Cardiac septum (tissue), 1 donor: ENCODE measurements around the gene ERC1. TPM values are rescaled to one million over a fixed set of nuclear protein-coding genes. Genes with fewer than 3 reads are reported as not detected.
A peak's percentile ranks its signal among the peaks of the same experiment; 100 is the strongest.
"Not testable (repeated sequence)": the region's sequence is repeated elsewhere in the genome, so short reads cannot be mapped to it uniquely, and the experiment has no call there.

Experiments
- DNase-seq: peaks from one replicate; pipeline ENCODE4 v3.0.0-alpha.2; 2020; ENCODE audit warnings: low spot score
- intact Hi-C: fragments of 100-400 bp; cut with DNase I; formaldehyde crosslinking; loops from one replicate; pipeline ENCODE4 v1.14.0; 2022
- total RNA-seq: library from RNA; stranded (reverse); fragmentation: NEBNext Ultra II Directional; extraction: Animal tissue kit (Norgen Biotek cat#: 25700); gene quantifications from one replicate; pipeline ENCODE4 v1.2.1, GENCODE V29; 2021
- donor health status: DM: no; HTN: no; CAD: no.

Gene ERC1
- total RNA-seq, 1 donor from 2014 or later = 56.9 TPM

- DNase-seq = no peak
- intact Hi-C loops = no loop called here
Measured at GRCh38 chr12:1322821-1323220, 331.8 kb downstream of the ERC1 start.

- intact Hi-C loops = no loop called here
- DNase-seq = no peak
Measured at GRCh38 chr12:1324099-1324498, 333.1 kb downstream of the ERC1 start.

- no peak for DNase-seq
- intact Hi-C loops = no loop called here
Measured at GRCh38 chr12:1324910-1325309, 333.9 kb downstream of the ERC1 start.

- no peak for DNase-seq
- intact Hi-C loops = no loop called here
Measured at GRCh38 chr12:1325666-1326065, 334.6 kb downstream of the ERC1 start.

GRCh38 chr12:1326258-1326657 is 335.2 kb downstream of the ERC1 start:
- intact Hi-C loops = no loop called here
- DNase-seq = no peak

- intact Hi-C loops = no loop called here
Measured at GRCh38 chr12:1328391-1328790, 337.4 kb downstream of the ERC1 start.

GRCh38 chr12:1329784-1330476 is 338.9 kb downstream of the ERC1 start:
- DNase-seq = no peak
- intact Hi-C loops = no loop called here

More at GRCh38 chr12:1328391-1328790, 337.4 kb downstream of the ERC1 start:
- DNase-seq = peak; percentile 77

- DNase-seq = no peak
- intact Hi-C loops = no loop called here
Measured at GRCh38 chr12:1330477-1330827, 339.4 kb downstream of the ERC1 start.

- intact Hi-C loops = no loop called here
- no peak for DNase-seq
Measured at GRCh38 chr12:1332327-1332726, 341.3 kb downstream of the ERC1 start.

GRCh38 chr12:1338483-1339177 is 347.6 kb downstream of the ERC1 start:
- intact Hi-C loops = no loop called here
- no peak for DNase-seq

- intact Hi-C loops, DNase-seq: not testable (repeated sequence)
Measured at GRCh38 chr12:1339178-1339541, 348.1 kb downstream of the ERC1 start.

GRCh38 chr12:1339618-1340319 is 348.7 kb downstream of the ERC1 start:
- DNase-seq = no peak
- intact Hi-C loops = no loop called here

- DNase-seq, intact Hi-C loops: not testable (repeated sequence)
Measured at GRCh38 chr12:1341270-1341669, 350.2 kb downstream of the ERC1 start.

- intact Hi-C loops = no loop called here
- no peak for DNase-seq
Measured at GRCh38 chr12:1343422-1343821, 352.4 kb downstream of the ERC1 start.

- intact Hi-C loops = no loop called here
- DNase-seq = no peak
Measured at GRCh38 chr12:1344245-1344644, 353.2 kb downstream of the ERC1 start.

- DNase-seq = no peak
- intact Hi-C loops = no loop called here
Measured at GRCh38 chr12:1346126-1346525, 355.1 kb downstream of the ERC1 start.

GRCh38 chr12:1347294-1347693 is 356.3 kb downstream of the ERC1 start:
- intact Hi-C loops = no loop called here
- DNase-seq = no peak

- intact Hi-C loops = no loop called here
Measured at GRCh38 chr12:1348606-1349005, 357.6 kb downstream of the ERC1 start.

GRCh38 chr12:1350055-1350933 is 359.3 kb downstream of the ERC1 start:
- intact Hi-C loops = no loop called here
- no peak for DNase-seq

More at GRCh38 chr12:1348606-1349005, 357.6 kb downstream of the ERC1 start:
- DNase-seq = no peak

GRCh38 chr12:1350934-1351240 is 359.9 kb downstream of the ERC1 start:
- DNase-seq = no peak
- intact Hi-C loops = no loop called here
